Activated CD4-positive, alpha-beta T cell treated with anti-CD3 and anti-CD28 coated beads, Interleukin-2, amount 10 ng/mL, durations not matched to agents 24 days and 14 days (primary cell): ENCODE results near the gene NEK7. TPM values are rescaled to one million over a fixed set of nuclear protein-coding genes. Genes with fewer than 3 reads are reported as not detected.

Source experiments
- DNase-seq: peaks from one replicate; pipeline ENCODE4 v3.0.0; 2022
- H3K27ac Mint-ChIP-seq: one replicate; pipeline ENCODE4 v1.8.0; 2022; ENCODE audit warnings: mild to moderate bottlenecking, mixed read lengths
- H3K27me3 Mint-ChIP-seq: one replicate; pipeline ENCODE4 v1.8.0; 2022; ENCODE audit warnings: mixed read lengths
- H3K36me3 Mint-ChIP-seq: one replicate; pipeline ENCODE4 v1.8.0; 2022; ENCODE audit warnings: low read depth, mild to moderate bottlenecking, mixed read lengths
- H3K4me1 Mint-ChIP-seq: one replicate; pipeline ENCODE4 v1.8.0; 2021; ENCODE audit warnings: mixed read lengths
- H3K4me3 Mint-ChIP-seq: one replicate; pipeline ENCODE4 v1.8.0; 2022; ENCODE audit warnings: mild to moderate bottlenecking, moderate library complexity, mixed read lengths
- H3K9me3 Mint-ChIP-seq: one replicate; pipeline ENCODE4 v1.8.0; 2021; ENCODE audit warnings: mixed read lengths
- intact Hi-C: fragments of 100-400 bp; cut with micrococcal nuclease; formaldehyde crosslinking; loops from one replicate; pipeline ENCODE4 v1.15.1; 2023
- total RNA-seq: library from RNA; stranded (reverse); gene quantifications from 2 replicates; pipeline ENCODE4 v1.2.3, GENCODE V29; 2022

Gene NEK7
- total RNA-seq, 1 donor from 2014 or later: 61.4 TPM

GRCh38 chr1:198168227-198168626, 11.4 kb downstream of the NEK7 start:
- H3K4me1 Mint-ChIP-seq: peaks cover 70% of the 10 kb centered on the region
- intact Hi-C loops: loop anchor here (5.0 kb wide), 2 partner anchors 454 to 754 kb away; no protein-coding TSS in a partner anchor
- H3K4me3 Mint-ChIP-seq: peak overlapping the region; percentile 73
- H3K27me3 Mint-ChIP-seq: no peaks in the 10 kb centered on the region
- H3K9me3 Mint-ChIP-seq: peaks cover 6% of the 10 kb centered on the region
- peak overlapping the region; percentile 94 for H3K27ac Mint-ChIP-seq
- peaks cover 11% of the 10 kb centered on the region for H3K36me3 Mint-ChIP-seq
- no peak for DNase-seq

GRCh38 chr1:198169672-198170071, 12.9 kb downstream of the NEK7 start:
- H3K4me1 Mint-ChIP-seq: peaks cover 72% of the 10 kb centered on the region
- intact Hi-C loops: loop anchor here (5.0 kb wide), 2 partner anchors 453 to 753 kb away; no protein-coding TSS in a partner anchor
- peak overlapping the region; percentile 50 for H3K4me3 Mint-ChIP-seq
- no peak for DNase-seq
- peaks cover 6% of the 10 kb centered on the region for H3K9me3 Mint-ChIP-seq
- H3K27ac Mint-ChIP-seq: peak overlapping the region; percentile 88
- peaks cover 11% of the 10 kb centered on the region for H3K36me3 Mint-ChIP-seq
- no peaks in the 10 kb centered on the region for H3K27me3 Mint-ChIP-seq

- intact Hi-C loops: no loop called here
- H3K36me3 Mint-ChIP-seq: peaks cover 11% of the 10 kb centered on the region
- H3K4me3 Mint-ChIP-seq: peak overlapping the region; percentile 37
- H3K27me3 Mint-ChIP-seq: no peaks in the 10 kb centered on the region
- H3K27ac Mint-ChIP-seq: peak overlapping the region; percentile 78
- peak; percentile 57 for DNase-seq
- H3K4me1 Mint-ChIP-seq: peaks cover 68% of the 10 kb centered on the region
- peaks cover 6% of the 10 kb centered on the region for H3K9me3 Mint-ChIP-seq
Measured at GRCh38 chr1:198171667-198172540, 15.1 kb downstream of the NEK7 start.

GRCh38 chr1:198173832-198174231, 17.0 kb downstream of the NEK7 start:
- Mint-ChIP-seq H3K36me3 (peaks cover 11% of the 10 kb centered on the region), H3K4me1 (peaks cover 66% of the 10 kb centered on the region), H3K4me3 (peak overlapping the region; percentile 70), H3K9me3 (peaks cover 6% of the 10 kb centered on the region), H3K27me3 (no peaks in the 10 kb centered on the region), H3K27ac (peak overlapping the region; percentile 6)
- intact Hi-C loops: loop anchor here (2.0 kb wide), 1 partner anchor 17 kb away; the partner anchor contains the start of gene NEK7
- DNase-seq: peak; percentile 27

GRCh38 chr1:198174297-198174696, 17.5 kb downstream of the NEK7 start:
- Mint-ChIP-seq H3K27ac (peak overlapping the region; percentile 82), H3K27me3 (no peaks in the 10 kb centered on the region), H3K36me3 (peaks cover 11% of the 10 kb centered on the region), H3K9me3 (peaks cover 6% of the 10 kb centered on the region), H3K4me1 (peaks cover 68% of the 10 kb centered on the region), H3K4me3 (peak overlapping the region; percentile 70)
- DNase-seq: peak; percentile 56
- intact Hi-C loops: loop anchor here (2.0 kb wide), 1 partner anchor 17 kb away; the partner anchor contains the start of gene NEK7

- DNase-seq: peak; percentile 71
- peak overlapping the region; percentile 45 for H3K4me3 Mint-ChIP-seq
- intact Hi-C loops: loop anchor here (1.0 to 2.0 kb wide), 3 partner anchors 8 to 19 kb away; partner anchors contain the start of gene NEK7
Measured at GRCh38 chr1:198175423-198176170, 18.8 kb downstream of the NEK7 start.

GRCh38 chr1:198176179-198176578, 19.4 kb downstream of the NEK7 start:
- H3K27me3 Mint-ChIP-seq: no peaks in the 10 kb centered on the region
- intact Hi-C loops: no loop called here
- H3K9me3 Mint-ChIP-seq: no peaks in the 10 kb centered on the region
- H3K4me3 Mint-ChIP-seq: peak overlapping the region; percentile 45
- H3K4me1 Mint-ChIP-seq: peaks cover 73% of the 10 kb centered on the region
- DNase-seq: peak; percentile 53
- peak overlapping the region; percentile 23 for H3K27ac Mint-ChIP-seq
- H3K36me3 Mint-ChIP-seq: peaks cover 5% of the 10 kb centered on the region

More at GRCh38 chr1:198175423-198176170, 18.8 kb downstream of the NEK7 start:
- Mint-ChIP-seq H3K9me3 (no peaks in the 10 kb centered on the region), H3K36me3 (peaks cover 5% of the 10 kb centered on the region), H3K27ac (peak overlapping the region; percentile 23), H3K27me3 (no peaks in the 10 kb centered on the region), H3K4me1 (peaks cover 69% of the 10 kb centered on the region)

- intact Hi-C loops: no loop called here
- Mint-ChIP-seq H3K9me3 (no peaks in the 10 kb centered on the region), H3K27me3 (no peaks in the 10 kb centered on the region), H3K4me3 (peak overlapping the region; percentile 1), H3K36me3 (peaks cover 3% of the 10 kb centered on the region), H3K27ac (peak overlapping the region; percentile 41), H3K4me1 (peaks cover 71% of the 10 kb centered on the region)
- peak; percentile 30 for DNase-seq
Measured at GRCh38 chr1:198177546-198177945, 20.7 kb downstream of the NEK7 start.

GRCh38 chr1:198178615-198179014, 21.8 kb downstream of the NEK7 start:
- H3K27me3 Mint-ChIP-seq: no peaks in the 10 kb centered on the region
- intact Hi-C loops: no loop called here
- H3K9me3 Mint-ChIP-seq: no peaks in the 10 kb centered on the region
- H3K36me3 Mint-ChIP-seq: peaks cover 3% of the 10 kb centered on the region
- no peak for DNase-seq
- H3K4me1 Mint-ChIP-seq: peaks cover 68% of the 10 kb centered on the region
- peak overlapping the region; percentile 5 for H3K4me3 Mint-ChIP-seq
- H3K27ac Mint-ChIP-seq: peak overlapping the region; percentile 38

- peaks cover 3% of the 10 kb centered on the region for H3K36me3 Mint-ChIP-seq
- DNase-seq: peak; percentile 75
- H3K4me3 Mint-ChIP-seq: peak overlapping the region; percentile 58
- no peaks in the 10 kb centered on the region for H3K9me3 Mint-ChIP-seq
- intact Hi-C loops: no loop called here
- no peaks in the 10 kb centered on the region for H3K27me3 Mint-ChIP-seq
- H3K27ac Mint-ChIP-seq: peak overlapping the region; percentile 16
- peaks cover 63% of the 10 kb centered on the region for H3K4me1 Mint-ChIP-seq
Measured at GRCh38 chr1:198179556-198179981, 22.8 kb downstream of the NEK7 start.

- Mint-ChIP-seq H3K27ac (no peak overlapping the region), H3K4me1 (peaks cover 57% of the 10 kb centered on the region), H3K4me3 (no peak overlapping the region), H3K9me3 (no peaks in the 10 kb centered on the region), H3K27me3 (no peaks in the 10 kb centered on the region), H3K36me3 (no peaks in the 10 kb centered on the region)
- DNase-seq: no peak
- intact Hi-C loops: no loop called here
Measured at GRCh38 chr1:198183605-198184004, 26.8 kb downstream of the NEK7 start.

GRCh38 chr1:198184516-198184915, 27.7 kb downstream of the NEK7 start:
- Mint-ChIP-seq H3K36me3 (no peaks in the 10 kb centered on the region), H3K27me3 (no peaks in the 10 kb centered on the region), H3K27ac (no peak overlapping the region), H3K4me3 (no peak overlapping the region), H3K4me1 (peaks cover 54% of the 10 kb centered on the region), H3K9me3 (no peaks in the 10 kb centered on the region)
- no peak for DNase-seq
- intact Hi-C loops: no loop called here

- Mint-ChIP-seq H3K27ac (no peak overlapping the region), H3K27me3 (no peaks in the 10 kb centered on the region), H3K36me3 (no peaks in the 10 kb centered on the region), H3K4me1 (peaks cover 48% of the 10 kb centered on the region), H3K4me3 (no peak overlapping the region), H3K9me3 (no peaks in the 10 kb centered on the region)
- no peak for DNase-seq
- intact Hi-C loops: loop anchor here (1.0 kb wide), 2 partner anchors 17 to 73 kb away; no protein-coding TSS in a partner anchor
Measured at GRCh38 chr1:198185146-198185545, 28.3 kb downstream of the NEK7 start.
